SK-MEL-5 (cell line): Measurements from ENCODE around the gene VASP. TPM values are rescaled to one million over a fixed set of nuclear protein-coding genes. Genes with fewer than 3 reads are reported as not detected.
A peak's percentile ranks its signal among the peaks of the same experiment; 100 is the strongest.
"Not testable (repeated sequence)": the region's sequence is repeated elsewhere in the genome, so short reads cannot be mapped to it uniquely, and the experiment has no call there.

Source experiments
- DNase-seq: peaks from one replicate; pipeline ENCODE4 v3.0.0-alpha.2; 2016; ENCODE audit warnings: low read depth, low spot score
- in situ Hi-C: cut with HindIII; loops from 2 replicates; pipeline ENCODE4 v1.10.0; 2016; ENCODE audit warnings: low sequenced_read_pairs, high pct_unique_total_duplicates, low pct_unique_long_range_greater_than_20kb
- total RNA-seq: library from RNA; depleted of rRNA; stranded (reverse); fragments of >200 nt; shearing (Covaris generic); gene quantifications from 2 replicates; pipeline ENCODE4 v1.2.3, GENCODE V29; 2014

The VASP gene
- total RNA-seq, 1 experiment from 2014 or later = 44.1 TPM

DNA sequence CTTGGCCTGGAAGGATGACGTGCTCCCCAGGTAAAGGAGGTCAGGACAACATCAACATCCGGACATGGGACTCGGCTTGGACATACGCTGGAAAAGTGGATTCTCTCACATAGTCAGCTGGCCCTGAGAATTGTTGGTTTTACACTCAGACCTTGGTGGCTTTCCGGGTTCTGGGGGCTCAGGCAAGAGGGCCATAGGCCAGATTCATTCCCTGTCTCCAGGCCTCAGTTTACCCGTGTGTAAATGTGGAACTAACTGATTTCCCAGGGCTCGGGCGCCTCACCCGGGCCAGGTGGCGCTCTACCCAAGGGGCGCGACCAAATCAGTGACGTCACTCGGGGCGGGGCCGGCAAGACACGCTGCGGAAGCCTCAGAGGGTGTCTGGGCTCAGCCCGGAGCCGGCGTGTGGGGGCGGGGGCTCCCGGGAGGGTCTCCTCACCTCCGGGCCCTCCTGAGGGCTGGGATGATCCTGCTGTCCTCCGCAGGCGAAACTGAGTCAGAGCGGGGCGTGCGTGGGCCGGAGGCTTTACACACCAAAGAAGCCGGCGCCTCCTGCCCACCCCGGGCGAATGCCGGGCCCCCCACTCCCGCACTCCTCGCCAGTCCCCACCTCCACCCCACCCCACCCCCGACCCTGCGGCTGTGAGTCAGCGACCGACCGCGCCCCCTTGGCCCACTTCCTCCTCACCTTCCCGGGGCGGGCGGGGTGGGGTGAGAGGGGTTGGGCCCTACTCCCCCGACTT, 862 bp upstream of the VASP start:
- in situ Hi-C loops = no loop called here
- peak; percentile 90 for DNase-seq

DNA sequence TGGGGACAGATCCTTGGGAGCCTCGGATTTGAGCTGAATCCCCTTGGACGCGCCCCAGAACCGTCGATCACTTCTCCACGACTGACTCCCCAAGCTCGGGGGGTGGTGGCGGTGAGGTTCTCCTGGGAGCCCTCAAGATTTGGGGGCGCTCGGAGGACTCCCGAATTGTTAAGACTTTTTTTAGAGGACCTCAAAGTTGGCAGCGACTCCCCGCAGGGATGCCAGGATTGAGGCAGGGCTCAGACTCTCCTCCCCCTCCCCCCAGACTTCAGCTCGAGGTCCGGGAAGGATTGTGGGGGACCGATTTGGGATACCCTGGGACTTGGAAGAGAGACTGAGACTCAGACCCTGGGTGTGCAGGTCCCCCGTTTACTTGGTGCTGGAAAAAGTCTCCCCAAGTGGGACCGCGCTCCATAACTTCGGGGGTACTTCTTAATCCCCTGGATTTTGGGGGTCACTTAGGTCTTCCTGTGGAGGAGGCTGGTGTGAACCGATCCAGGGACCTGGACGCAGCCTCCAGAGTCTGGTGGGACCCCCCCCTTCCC, 665 bp downstream of the VASP start:
- no peak for DNase-seq
- in situ Hi-C loops = no loop called here

DNA sequence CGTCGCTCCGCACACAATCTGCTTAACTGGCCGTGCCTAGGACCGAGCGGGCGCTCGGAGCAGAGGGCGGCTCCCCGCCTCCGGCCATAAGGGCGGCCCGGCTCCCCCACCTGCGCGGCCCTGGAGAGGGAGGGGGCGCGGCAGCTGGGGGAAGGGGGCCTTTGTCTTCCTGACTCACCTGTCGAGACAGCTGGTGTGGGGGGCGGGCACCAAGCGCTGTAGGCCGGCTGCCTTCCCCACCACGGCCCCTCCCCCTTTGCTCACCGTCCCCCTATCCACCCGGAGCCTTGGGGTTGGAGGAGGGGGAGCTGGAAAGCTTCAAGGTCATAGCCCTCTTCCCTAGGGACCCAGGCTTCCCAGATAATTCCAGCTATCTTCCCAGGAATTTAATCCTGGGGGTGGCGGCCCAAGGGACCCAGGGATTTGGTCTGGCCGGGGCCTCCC, 1.2 kb downstream of the VASP start:
- DNase-seq = peak; percentile 28
- in situ Hi-C loops = no loop called here

DNA sequence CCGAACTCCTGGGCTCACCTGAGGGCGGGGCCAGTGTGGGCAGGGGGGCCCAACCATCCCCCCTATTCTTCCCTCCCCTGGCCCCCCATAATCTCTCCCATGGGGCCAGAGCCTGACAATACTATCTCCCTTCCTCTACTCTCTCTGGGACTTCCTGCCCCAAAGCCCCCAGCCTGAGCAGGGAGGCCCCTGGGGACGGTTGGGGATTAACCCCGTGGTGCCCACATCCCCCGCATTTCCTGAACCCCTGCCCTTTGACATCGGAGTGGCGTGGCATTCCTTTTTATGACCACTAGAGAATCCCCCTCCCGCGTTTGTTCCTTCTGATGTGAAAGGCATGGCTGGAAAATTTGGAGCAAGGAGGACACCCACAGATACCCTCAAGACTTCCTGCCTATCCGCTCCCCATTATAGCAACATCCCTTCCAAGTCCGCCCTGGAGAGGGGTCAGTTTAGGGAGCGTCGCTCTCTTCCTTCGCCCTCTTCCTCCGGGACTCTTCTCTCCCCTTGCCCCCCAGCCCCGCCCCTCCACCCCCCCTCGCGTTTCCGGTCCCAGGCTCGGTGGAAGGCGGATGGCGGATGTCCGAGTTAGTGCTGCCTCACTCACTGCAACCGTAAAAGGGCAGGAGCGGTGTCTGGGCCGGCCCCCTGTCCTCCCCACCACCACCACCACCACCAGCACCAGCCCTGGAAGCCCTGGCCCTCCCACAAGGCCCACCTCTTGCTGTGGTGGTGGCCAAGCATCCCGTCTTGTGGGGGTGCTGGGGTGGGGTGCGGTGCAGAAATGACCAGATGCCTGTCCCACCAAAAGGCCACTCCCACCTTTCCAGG, 1.8 kb downstream of the VASP start:
- DNase-seq = peak; percentile 39
- in situ Hi-C loops = no loop called here

DNA sequence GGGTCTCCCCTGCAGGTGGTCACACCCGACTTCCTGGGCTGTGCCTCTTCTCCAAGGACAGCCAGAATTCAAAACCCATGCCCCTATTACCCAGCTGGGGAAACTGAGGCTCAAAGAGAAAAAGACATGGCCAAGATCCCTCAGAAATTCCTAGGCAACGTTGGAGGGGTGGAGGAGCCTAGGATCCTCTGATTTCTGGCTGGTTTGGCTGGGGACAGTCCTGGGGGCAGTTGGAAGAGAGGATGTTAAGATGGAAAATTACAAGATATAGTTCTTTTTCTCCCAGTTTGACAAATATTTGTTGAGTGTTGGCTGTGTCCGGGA, 2.4 kb downstream of the VASP start:
- no peak for DNase-seq
- in situ Hi-C loops = no loop called here

DNA sequence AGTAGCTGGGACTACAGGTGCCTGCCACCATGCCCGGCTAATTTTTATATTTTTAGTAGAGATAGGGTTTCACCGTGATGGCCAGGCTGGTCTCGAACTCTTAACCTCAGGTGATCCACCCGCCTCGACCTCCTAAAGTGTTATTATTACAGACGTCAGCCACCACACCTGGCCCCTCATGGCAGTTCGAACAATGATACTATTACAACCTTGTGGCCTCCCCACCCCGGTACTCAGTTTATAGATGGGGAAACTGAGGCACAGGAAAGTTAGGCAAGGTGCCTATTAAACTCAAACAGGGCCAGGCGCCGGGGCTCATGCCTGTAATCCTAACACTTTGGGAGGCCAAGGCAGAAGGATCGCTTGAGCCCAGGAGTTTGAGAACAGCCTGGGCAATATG, 3.1 kb downstream of the VASP start:
- DNase-seq, in situ Hi-C loops: not testable (repeated sequence)

DNA sequence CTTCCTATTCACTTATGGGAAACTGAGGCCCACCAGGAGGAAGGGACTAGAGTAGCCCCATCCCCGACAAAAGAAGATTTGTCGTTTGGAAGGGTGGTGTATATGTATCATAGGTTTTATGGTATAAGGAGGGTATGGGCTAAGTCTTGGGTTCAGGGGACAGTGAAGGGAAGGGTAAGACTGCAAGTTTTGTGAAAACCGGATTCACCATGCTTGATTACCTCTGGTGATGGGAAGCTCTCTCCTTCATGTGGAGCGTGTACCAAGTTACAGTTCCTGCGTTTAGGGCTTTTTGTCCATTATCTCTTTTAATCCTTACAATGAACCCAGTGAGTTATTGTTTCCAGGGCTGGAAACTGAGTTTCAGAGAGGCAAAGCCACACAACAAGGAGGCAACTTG, 3.8 kb downstream of the VASP start:
- no peak for DNase-seq
- in situ Hi-C loops = no loop called here

DNA sequence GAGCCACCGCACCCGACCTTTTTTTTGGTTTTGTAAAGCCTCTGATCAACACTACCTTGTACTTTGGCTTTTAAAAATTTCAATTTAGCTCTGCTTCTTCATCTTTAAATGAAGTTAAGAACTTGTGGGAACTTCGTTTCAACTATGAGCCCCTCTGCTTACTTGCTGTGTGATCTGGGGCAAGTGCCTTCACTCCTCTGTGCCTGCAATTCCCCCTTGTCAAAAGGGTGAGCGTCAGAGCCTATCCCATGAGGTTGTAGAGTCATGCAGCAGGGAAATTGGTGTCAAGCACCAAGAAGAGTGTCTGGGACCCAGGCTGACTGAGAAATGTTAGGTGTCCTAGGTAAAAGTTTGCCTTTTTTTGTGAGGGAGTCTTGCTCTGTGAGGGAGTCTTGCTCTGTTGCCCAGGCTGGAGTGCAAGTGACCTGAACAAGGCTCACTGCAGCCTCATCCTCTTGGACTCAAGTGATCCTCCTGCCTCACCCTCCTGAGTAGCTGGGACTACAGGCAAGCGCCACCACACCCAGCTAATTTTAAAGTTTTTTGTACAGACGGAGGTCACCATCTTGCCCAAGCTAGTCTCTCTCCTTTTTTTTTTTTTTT, 5.7 kb downstream of the VASP start:
- in situ Hi-C loops = no loop called here
- no peak for DNase-seq

DNA sequence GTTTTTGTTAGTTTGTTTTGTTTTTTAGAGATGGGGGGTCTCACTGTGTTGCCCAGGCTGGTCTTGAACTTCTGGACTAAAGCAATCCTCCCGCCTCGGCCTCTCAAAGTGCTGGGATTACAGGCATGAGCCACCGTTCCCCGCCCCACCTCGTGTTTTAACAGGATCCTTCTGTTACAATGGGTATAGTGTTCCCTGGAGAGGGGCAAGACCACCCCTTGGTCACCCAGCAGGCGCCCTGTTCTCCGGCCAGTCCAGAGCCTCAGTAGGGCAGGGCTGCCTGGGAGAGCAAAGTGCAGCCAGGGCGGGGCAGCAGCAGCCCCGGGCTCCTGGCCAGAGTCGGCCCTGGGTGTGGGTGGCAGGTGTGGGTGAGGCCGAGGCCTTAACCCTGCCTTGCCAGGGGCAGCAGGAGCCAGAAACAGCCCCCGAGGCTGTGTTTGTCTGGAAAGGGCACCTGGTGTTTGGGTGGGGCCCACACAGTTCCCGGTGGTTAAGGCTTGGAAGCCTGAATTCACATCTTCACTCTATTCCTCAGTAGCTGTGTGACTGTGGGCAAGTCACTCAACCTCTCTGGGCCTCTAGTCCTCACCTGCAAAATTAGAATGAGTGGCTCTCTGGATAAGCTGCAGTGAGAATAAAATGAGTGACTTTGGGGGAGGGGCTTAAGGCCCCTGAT, 7.2 kb downstream of the VASP start:
- no peak for DNase-seq
- in situ Hi-C loops = no loop called here

DNA sequence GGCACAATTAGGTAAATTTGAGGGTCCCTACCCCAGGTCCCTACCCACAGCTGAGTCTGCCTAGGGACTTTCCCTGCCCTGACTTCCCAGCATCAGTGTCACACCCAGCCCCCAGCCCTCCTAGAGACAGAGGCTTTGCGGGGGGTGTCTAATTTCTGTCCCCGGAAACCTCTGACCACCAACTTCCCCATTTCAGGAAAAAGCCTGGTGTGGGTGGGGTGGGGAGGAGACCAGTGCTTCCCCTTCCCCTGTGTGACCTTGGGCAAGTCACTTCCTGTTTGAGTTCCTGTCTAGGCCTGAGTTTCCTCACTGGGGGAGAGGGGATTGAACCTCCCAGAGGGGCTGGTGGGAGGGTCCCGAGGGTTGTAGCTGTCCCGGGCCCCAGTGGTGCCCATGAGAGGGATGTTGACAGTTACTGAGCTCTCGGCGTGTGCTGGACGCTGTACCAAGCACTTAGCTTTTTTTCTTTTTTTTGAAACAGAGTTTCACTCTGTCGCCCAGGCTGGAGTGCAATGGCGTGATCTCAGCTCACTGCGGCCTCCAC, 7.9 kb downstream of the VASP start:
- in situ Hi-C loops = no loop called here
- no peak for DNase-seq

DNA sequence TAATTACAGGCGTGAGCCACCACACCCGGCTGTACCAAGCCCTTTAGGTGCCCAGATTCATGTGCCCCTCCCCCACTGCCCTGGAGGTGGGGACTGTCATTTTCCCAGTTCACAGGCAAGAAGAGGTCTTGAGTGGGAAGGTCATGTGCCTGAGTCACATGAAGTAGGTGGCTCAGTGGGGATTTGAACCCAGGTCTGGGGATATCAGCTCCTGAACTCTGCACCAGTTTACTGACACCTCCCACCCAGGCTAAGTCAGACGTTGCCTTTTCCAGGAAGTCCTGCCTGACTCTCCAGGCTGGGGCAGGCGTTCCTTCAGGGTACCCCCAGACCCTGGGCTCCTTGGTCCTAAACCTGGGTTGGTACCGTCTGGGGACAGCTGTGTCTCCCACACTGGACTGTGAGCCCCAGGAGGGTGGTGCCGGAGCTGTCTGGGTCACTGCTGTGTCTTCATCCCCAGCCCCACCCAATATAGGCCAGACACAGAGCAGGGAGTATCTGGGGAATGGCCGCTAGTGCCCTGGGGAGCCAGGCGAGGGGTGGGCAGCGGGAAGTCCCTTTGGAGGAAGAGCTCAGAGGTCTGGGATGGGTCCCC, 8.6 kb downstream of the VASP start:
- in situ Hi-C loops = no loop called here
- no peak for DNase-seq

DNA sequence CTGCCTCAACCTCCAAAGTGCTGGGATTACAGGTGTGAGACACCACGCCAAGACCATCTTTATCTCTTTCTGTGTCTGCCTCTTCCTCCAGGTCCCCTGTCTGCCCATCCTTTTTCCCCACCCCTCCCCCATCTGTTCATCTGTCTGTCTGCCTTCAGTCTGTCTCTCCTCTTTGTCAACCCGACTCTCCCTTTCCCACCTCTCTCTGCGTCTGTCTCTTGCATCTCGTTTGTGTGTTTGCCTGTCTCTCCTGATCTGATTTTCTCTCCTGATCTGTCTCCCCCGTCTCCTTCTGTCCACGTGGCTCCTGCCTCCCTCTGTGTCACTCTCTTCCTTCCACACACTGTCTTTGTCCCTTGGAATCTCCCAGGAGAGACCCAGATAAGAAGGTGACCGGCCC, 10.0 kb downstream of the VASP start:
- no peak for DNase-seq
- in situ Hi-C loops = no loop called here

DNA sequence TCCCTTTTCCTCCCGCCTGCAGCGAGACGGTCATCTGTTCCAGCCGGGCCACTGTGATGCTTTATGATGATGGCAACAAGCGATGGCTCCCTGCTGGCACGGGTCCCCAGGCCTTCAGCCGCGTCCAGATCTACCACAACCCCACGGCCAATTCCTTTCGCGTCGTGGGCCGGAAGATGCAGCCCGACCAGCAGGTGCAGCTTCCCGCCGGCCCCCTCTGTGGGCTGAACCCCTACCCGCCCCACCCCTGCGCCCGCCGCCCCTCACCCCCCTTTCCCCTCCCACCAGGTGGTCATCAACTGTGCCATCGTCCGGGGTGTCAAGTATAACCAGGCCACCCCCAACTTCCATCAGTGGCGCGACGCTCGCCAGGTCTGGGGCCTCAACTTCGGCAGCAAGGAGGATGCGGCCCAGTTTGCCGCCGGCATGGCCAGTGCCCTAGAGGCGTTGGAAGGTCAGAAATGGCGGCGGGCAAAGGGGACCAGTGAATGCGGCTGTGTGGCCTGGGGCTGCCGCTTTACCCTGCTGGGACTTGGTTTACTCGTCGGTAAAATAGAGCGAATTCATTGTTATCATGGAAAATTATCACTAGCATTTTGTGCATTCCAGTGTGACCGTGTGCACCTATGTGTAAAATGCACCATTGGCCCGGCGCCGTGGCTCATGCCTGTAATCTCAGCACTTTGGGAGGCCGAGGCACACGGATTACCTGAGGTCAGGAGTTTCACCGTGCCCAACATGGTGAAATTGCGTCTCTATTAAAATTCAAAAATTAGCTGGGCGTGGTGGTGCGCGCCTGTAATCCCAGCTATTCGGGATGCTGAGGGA, 10.6 kb downstream of the VASP start:
- DNase-seq = no peak
- in situ Hi-C loops = no loop called here

DNA sequence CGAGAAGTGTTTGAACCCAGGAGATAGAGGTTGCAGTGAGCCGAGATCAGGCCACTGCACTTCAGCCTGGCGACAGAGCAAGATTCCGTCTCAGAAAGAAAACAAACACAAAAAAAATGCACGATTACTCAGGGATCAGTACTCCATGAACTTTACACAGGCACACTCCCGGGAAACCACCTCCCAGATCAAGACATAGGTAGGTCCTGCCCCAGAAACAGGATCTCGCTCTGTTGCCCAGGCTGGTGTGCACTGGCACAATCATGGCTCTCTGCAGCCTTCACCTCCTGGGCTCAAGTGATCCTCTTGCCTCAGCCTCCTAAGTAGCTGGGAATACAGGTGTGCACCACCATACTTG, 11.2 kb downstream of the VASP start:
- in situ Hi-C loops = no loop called here
- no peak for DNase-seq

DNA sequence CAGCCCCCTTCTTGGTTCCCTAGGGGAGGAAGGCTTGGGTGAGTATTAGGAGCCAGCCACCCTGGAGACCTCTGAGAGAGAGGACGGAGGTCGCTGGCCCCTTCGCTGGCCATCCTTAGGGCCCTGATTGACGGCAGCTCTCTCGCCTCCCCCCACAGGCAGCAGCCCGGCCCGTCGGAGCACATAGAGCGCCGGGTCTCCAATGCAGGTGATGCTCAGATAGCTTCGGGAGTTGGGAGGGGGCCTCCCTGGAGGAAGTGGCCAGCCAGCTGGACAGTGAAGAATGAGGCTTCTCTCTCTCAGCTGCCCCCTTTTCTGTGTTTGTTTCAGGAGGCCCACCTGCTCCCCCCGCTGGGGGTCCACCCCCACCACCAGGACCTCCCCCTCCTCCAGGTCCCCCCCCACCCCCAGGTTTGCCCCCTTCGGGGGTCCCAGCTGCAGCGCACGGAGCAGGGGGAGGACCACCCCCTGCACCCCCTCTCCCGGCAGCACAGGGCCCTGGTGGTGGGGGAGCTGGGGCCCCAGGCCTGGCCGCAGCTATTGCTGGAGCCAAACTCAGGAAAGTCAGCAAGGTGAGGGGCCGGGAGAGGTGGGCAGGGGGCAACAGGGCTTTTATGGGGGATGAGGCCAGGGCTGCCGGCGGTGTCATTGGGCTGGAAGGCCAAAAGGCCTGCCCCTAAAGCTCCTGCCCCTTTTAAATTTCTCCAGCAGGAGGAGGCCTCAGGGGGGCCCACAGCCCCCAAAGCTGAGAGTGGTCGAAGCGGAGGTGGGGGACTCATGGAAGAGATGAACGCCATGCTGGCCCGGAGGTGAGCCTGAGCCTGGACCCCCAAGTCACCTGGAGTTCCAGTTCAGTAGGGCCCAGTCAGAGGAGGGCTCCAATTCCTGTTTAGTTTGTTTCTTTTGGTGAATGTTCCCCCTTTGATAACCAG, 15.0 kb downstream of the VASP start:
- DNase-seq = no peak
- in situ Hi-C loops = no loop called here
